GM19238 (cell line): ENCODE data around the gene CHCHD6.
A peak's percentile ranks its signal among the peaks of the same experiment; 100 is the strongest.

Source experiments
- DNase-seq: peaks from one replicate; pipeline ENCODE4 v3.0.0; 2011; ENCODE audit warnings: low spot score; ENCODE audit not compliant: insufficient read length

CHCHD6 gene

DNA sequence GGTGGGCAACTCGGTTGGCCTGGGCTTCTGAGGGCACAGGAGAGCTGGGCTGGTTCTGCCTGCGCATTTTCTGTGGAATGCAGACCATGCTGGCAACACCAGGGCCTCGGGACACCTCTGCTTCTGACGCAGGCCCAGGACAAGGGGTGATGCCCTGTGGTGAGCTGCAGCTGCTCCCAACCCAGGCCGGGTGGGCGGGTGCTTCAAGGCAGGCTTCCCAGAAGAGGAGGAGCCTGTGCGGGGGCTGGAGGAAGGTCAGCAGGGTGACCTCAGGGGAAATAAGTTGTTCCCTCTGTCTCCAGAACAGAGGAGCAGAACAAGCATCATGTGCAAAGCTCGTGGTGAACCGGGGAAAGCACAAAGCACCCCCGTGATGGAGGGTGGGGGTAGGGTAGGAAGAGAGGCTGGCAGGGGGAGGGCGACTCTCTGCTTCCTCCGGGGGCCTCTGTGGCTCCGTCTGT lies 267.9 kb downstream of the CHCHD6 start:
- DNase-seq, result no peak

DNA sequence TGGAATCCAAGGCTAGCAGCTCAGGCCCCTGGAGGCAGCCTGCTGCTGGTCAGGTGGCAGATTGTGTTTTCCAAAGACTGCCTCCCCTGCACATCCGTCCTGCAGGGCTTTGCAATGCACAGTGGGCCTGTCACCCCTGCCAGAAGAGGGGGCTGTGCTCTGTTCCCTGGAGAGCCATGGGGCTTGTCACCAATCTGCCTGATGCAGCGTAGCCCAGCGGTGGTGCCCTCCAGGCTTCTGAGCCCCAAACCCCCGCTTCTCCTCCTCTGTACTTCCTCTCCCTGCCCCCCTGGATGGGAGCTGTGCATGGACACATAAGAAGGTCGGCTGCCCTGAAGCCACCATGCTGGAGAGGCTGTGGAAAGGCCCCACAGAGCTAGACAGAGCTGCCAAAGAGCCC lies 268.8 kb downstream of the CHCHD6 start:
- no peak for DNase-seq

DNA sequence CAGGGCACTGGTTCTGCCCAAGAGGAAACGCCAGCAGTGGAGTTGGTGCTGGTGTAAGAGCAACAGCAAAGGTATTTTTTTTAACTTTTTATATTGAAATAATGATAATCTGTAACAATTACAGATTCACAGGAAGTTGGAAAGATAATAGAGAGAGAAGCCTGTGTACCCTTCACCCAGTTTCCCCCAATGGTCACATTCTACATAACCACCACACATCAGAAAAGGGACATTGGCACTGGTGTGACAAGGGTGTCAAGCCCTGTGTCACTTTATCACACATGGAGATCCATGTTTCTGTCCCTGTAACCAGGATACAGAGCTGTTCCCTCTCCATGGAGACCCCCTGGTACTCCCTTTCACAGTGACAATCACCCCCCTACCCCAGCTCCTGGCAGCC lies 269.8 kb downstream of the CHCHD6 start:
- no peak for DNase-seq

- no peak for DNase-seq
Measured at GRCh38 chr3:126974756-126975155, 270.7 kb downstream of the CHCHD6 start.

GRCh38 chr3:126976906-126977305 lies 272.9 kb downstream of the CHCHD6 start:
- no peak for DNase-seq

DNA sequence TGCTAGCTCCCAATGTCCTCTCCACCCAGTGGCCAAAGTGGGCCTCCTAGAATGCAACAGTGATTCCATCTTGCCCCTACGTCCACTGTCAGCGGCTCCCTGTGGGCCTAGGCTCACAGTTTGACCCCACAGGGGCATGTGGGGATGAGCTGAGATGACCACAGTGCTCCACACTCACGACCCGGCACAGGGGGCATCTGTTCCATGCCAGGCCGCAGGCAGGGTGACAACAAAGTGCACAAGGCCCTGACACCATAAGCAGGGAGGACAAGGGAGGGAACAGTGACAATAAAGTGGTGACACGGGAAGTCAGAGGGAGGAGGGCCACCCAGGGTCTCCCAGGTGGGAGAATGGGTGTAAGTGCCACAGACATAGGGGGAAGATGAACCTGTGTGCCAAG lies 273.8 kb downstream of the CHCHD6 start:
- DNase-seq, result no peak

DNA sequence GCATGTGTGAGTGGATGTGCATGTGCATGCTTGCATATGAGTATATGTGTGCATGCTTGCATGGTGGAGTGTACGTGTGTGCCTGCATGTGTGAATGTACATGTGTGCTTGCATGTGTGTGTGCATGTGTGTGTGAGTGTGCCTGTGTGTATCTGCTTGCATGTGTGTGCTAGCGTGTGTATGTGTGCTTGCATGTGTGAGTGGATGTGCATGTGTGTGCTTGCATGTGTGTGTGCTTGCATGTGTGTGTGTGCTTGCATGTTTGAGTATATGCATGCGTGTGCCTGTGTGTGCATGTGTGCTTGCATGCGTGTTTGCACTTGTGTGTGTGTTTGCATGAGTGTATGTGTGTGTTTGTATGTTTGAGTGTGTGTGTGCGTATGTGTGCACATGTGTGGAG lies 274.3 kb downstream of the CHCHD6 start:
- no peak for DNase-seq

DNA sequence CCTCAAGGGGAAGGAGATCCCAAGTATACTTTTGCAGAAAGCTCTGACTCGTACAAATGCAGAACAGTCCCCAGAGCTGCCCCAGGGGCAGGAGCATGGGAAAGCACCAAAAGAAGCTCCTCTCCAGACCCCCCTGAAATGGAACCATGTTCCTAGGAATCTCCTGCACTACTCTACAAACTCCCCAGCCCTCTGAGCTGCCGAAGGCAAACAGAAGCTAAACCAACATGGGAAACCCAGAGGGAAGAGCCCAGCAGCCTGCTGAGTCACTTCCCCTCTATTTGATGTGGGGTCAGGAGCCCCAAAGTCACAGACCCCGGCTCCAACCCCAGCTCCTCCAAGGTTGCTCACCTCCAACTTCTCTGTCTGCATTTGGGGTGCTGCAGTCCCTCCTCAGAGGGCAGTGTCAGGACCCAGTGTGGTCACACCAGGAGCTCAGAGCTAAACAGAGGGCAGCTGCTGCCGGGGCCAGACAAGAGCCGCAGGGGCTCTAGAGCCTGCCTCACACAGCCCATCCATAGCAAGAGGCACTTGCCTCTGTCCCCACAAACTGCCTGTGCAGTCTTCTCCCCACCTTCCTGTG lies 275.1 kb downstream of the CHCHD6 start:
- no peak for DNase-seq

GRCh38 chr3:126980266-126980811 lies 276.3 kb downstream of the CHCHD6 start:
- no peak for DNase-seq

DNA sequence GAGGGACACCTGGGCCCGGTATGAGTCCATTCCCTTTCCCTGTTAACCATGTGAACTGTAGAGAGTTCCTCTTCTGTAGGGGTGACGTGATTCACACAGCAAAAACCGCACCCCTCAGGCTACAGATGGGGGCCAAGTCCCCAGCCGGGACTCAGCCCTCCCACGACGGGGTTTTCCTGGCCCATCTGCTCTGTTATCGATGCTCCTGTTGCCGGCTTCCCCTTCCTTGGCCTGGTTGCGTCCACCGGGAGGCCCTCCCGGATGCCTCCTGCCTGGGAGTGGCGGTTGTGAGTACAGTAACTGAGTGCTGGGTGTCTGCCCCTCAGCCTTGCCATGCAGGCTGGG lies 278.1 kb downstream of the CHCHD6 start:
- peak; percentile 66 for DNase-seq

DNA sequence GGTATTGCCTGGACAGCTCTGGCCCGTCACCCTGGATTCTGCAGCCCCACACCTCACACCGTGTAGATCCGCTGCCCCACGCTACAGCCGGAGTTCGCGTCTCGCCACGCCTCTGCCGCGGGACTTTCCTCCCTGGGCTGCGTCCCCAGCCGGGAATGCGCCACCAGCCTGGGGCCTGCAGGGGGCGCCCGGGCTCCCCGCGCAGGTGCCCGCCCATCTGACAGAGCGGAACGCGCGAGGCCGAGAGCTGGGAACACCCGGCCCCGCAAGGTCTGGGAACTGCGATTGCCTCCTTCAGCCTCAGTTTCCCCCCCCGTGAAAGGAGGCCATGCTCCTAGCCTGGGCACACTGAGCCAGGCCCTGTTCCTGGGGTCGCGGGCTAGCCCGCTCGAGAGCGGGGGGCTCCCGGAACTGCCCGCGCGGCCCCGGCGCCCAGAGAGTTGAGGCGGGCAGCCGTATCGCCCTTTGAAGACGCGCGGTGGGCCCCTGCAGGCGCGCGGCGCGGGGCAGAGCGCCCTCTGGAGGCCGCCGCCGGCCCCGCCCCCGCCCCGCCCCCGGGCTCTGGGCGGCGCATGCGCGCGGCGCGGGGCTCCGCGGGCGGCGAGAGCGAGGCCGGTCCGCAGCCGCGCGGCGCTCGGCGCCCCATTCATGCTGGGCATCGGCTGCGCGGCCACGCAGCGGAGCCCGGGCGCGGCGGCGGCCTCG lies 278.6 kb downstream of the CHCHD6 start, which contains the start of gene PLXNA1:
PLXNA1 (plus strand) TSS at position 645 of the 705 bp plus-strand sequence. CDS start 5,479 bp downstream, outside the sequence.
- DNase-seq, result peak; percentile 93

DNA sequence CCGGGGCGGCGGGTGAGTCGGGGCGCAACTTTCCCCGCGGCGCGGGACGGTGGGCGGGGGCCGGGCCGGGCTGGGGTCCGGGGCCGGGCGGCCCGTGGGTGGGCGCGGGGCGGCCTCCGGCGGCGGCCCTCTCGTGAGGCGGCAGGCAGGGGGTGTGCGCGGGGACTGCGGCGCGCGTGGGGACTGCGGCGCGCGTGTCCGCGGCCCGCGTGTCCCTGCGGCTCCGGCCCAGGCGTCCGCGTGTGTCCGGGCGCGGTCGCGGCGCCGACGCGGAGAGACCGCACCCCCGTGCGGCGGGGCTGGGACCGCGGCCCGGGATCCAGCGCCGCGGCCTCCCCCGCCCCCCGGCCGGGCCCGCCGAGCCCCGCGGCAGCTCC lies 279.2 kb downstream of the CHCHD6 start:
- peak; percentile 33 for DNase-seq

GRCh38 chr3:126983653-126984390 lies 279.8 kb downstream of the CHCHD6 start:
- DNase-seq, result peak; percentile 23

DNA sequence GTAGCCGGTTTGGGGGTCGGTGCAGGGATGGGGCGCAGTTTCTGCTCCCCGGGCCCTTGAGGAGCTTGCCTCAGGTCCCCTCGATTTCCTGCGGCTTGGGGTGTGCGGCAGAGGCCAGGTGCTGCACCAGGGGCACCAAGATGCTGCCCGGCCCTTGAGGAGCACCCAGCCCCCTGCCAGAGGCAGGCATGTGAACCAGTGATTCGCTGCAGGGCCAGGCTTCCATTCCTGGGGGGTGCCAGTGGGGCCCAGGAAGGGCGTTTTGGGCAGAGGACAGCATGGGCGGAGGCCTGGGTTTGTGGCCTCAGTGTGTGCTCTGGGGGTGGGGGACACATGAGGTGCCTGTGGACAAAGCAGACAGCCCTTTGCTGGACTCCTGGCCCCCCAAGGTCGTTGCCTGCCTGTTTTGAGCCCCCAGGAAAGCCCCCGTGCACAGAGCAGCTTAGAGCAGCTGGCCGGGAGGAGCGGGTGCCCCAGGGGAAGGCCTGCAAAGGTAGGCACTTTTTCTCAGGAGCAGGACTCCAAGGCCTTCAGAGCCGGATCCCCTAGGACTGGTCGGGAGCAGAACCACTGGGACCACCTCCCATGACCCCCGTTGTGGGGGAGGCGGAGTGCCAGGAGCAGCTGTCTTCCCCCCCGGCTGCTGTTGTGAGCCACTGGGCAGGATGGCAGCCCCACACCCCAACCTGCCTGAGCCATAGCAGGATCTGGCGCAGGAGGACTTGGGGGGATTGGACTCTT lies 280.5 kb downstream of the CHCHD6 start:
- DNase-seq, result no peak

- no peak for DNase-seq
Measured at GRCh38 chr3:126985132-126985985, 281.3 kb downstream of the CHCHD6 start.

DNA sequence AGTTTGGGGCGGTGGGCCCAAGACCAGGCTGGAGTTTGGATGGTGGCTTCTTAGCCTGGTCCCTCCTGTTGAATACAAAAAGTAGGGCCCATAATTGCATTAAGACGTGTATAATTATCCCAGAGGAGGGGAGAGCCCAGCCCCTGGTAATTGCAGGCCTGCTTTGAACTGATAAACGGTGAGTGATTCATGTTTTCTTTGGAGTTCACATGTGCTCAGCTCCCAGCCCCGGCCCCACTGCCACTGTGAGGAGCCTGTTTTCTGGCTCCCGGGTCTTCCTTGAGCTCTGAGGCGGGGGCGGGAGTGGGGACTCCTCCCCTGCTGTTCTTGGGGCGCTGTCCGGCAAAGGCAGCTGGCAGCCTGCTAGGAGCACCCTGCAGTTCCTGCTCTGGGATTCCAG lies 282.0 kb downstream of the CHCHD6 start:
- no peak for DNase-seq

DNA sequence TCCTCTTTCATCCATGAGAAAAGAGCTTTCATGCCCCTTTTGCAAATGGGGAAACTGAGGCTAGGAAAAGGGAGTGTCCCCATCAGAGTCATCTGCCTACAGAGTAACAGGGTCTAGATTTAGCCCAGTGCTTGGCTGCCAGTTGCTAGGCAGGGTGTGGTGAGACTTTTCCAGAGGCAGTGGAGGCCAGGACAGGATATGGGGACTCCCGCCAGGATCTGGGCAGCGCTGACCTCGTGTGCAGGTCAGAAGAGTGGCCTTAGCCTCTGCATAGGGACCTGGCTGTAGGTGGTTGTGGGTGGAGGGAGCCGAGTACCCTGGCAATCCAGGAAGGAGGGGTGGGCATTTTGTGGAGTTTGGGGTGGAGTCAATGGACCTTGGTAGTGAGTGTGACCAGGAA lies 283.1 kb downstream of the CHCHD6 start:
- DNase-seq, result no peak

GRCh38 chr3:126987596-126987995 lies 283.6 kb downstream of the CHCHD6 start:
- no peak for DNase-seq

GRCh38 chr3:126988451-126989021 lies 284.5 kb downstream of the CHCHD6 start:
- no peak for DNase-seq

- DNase-seq, result no peak
Measured at GRCh38 chr3:126989316-126990023, 285.4 kb downstream of the CHCHD6 start.
